Measurements from ENCODE around the gene RNF34.

RNF34 gene

GRCh38 chr12:121404734-121405133, 4.8 kb downstream of the RNF34 start:
- ATAC-seq: no peak
- TF ChIP-seq OSR1 (CRISPR knock-in tag; IDR thresholded peaks at IDR 0.05) (no peak), ZNF565 (CRISPR knock-in tag; conservative IDR thresholded peaks at IDR 0.05; ENCODE audit: low read depth) (no peak), ZNF8 (CRISPR knock-in tag; IDR thresholded peaks at IDR 0.05) (no peak), ZFP30 (CRISPR knock-in tag; IDR thresholded peaks at IDR 0.05) (no peak), BACH2 (CRISPR knock-in tag; IDR thresholded peaks at IDR 0.05; ENCODE audit: borderline replicate concordance) (no peak), PPARA (CRISPR knock-in tag; IDR thresholded peaks at IDR 0.05; ENCODE audit: borderline replicate concordance) (no peak), ESRRG (CRISPR knock-in tag; IDR thresholded peaks at IDR 0.05) (no peak)
- TF ChIP-seq, protein P1, sequence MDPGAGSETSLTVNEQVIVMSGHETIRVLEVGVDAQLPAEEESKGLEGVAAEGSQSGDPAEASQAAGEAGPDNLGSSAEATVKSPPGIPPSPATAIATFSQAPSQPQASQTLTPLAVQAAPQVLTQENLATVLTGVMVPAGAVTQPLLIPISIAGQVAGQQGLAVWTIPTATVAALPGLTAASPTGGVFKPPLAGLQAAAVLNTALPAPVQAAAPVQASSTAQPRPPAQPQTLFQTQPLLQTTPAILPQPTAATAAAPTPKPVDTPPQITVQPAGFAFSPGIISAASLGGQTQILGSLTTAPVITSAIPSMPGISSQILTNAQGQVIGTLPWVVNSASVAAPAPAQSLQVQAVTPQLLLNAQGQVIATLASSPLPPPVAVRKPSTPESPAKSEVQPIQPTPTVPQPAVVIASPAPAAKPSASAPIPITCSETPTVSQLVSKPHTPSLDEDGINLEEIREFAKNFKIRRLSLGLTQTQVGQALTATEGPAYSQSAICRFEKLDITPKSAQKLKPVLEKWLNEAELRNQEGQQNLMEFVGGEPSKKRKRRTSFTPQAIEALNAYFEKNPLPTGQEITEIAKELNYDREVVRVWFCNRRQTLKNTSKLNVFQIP (CRISPR knock-in tag; IDR thresholded peaks at IDR 0.05; ENCODE audit: borderline replicate concordance, low read depth): no peak

DNA sequence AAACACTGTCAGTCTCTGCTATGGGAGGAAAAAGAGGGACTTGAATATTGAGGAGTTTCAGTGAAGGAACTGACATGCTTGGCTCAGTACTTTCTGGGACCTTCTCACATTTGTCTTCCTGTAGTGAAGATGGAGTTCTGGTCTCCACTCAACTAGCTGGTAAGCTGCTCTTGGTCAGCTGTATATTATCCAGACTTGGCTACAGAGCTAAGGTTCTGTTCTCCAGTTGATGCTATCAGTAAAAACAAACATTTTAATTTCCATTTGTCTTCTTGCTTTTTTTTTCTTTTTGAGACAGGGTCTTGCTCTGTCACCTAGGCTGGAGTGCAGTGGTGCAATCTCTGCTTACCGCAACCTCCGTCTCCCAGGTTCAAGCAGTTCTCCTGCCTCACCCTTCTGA, 5.3 kb downstream of the RNF34 start:
- ATAC-seq: no peak

GRCh38 chr12:121413917-121414316, 14.0 kb downstream of the RNF34 start:
- TF ChIP-seq CSRNP3 (CRISPR knock-in tag; IDR thresholded peaks at IDR 0.05) (no peak), ZNF8 (CRISPR knock-in tag; IDR thresholded peaks at IDR 0.05) (no peak), ISL1 (CRISPR knock-in tag; IDR thresholded peaks at IDR 0.05) (no peak), OSR1 (CRISPR knock-in tag; IDR thresholded peaks at IDR 0.05) (no peak), RARB (CRISPR knock-in tag; IDR thresholded peaks at IDR 0.05) (no peak), ZC3H10 (CRISPR knock-in tag; IDR thresholded peaks at IDR 0.05) (no peak), ZFP3 (CRISPR knock-in tag; IDR thresholded peaks at IDR 0.05) (no peak), SNAI2 (CRISPR knock-in tag; IDR thresholded peaks at IDR 0.05) (no peak)
- TF ChIP-seq, protein P2, sequence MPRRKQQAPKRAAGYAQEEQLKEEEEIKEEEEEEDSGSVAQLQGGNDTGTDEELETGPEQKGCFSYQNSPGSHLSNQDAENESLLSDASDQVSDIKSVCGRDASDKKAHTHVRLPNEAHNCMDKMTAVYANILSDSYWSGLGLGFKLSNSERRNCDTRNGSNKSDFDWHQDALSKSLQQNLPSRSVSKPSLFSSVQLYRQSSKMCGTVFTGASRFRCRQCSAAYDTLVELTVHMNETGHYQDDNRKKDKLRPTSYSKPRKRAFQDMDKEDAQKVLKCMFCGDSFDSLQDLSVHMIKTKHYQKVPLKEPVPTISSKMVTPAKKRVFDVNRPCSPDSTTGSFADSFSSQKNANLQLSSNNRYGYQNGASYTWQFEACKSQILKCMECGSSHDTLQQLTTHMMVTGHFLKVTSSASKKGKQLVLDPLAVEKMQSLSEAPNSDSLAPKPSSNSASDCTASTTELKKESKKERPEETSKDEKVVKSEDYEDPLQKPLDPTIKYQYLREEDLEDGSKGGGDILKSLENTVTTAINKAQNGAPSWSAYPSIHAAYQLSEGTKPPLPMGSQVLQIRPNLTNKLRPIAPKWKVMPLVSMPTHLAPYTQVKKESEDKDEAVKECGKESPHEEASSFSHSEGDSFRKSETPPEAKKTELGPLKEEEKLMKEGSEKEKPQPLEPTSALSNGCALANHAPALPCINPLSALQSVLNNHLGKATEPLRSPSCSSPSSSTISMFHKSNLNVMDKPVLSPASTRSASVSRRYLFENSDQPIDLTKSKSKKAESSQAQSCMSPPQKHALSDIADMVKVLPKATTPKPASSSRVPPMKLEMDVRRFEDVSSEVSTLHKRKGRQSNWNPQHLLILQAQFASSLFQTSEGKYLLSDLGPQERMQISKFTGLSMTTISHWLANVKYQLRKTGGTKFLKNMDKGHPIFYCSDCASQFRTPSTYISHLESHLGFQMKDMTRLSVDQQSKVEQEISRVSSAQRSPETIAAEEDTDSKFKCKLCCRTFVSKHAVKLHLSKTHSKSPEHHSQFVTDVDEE (CRISPR knock-in tag; IDR thresholded peaks at IDR 0.05): no peak
- no peak for ATAC-seq

More for the DNA sequence above, 5.3 kb downstream of the RNF34 start:
- TF ChIP-seq, protein P2 (CRISPR knock-in tag; IDR thresholded peaks at IDR 0.05): 0 out of 2 replicates have a peak, but pooled peaks have one; percentile 36
- no peak for TF ChIP-seq SNAI2 (CRISPR knock-in tag; IDR thresholded peaks at IDR 0.05)
- TF ChIP-seq ZFP3 (CRISPR knock-in tag; IDR thresholded peaks at IDR 0.05): no peak

- no peak for ATAC-seq
- no peak for TF ChIP-seq ZFP3 (CRISPR knock-in tag; IDR thresholded peaks at IDR 0.05)
- no peak for TF ChIP-seq PPARA (CRISPR knock-in tag; IDR thresholded peaks at IDR 0.05; ENCODE audit: borderline replicate concordance)
- TF ChIP-seq CREB5 (CRISPR knock-in tag; IDR thresholded peaks at IDR 0.05; ENCODE audit: low read depth): no peak
- TF ChIP-seq ESRRG (CRISPR knock-in tag; IDR thresholded peaks at IDR 0.05): no peak
- TF ChIP-seq SNAI2 (CRISPR knock-in tag; IDR thresholded peaks at IDR 0.05): no peak
Observed at GRCh38 chr12:121417847-121418246, 17.9 kb downstream of the RNF34 start.

Data from SK-N-SH treated with all-trans-retinoic acid at 6 μM for 48 hours (cell line).